ENCODE data around the gene SCIN.

GRCh38 chr7:12570534-12571461 lies at the start of gene SCIN:
- no peak for TF ChIP-seq EZH2phosphoT487 (IDR thresholded peaks at IDR 0.05; ENCODE audit: insufficient read depth, low read depth)
- TF ChIP-seq EZH2 (IDR thresholded peaks at IDR 0.05; ENCODE audit: insufficient read depth, poor library complexity, severe bottlenecking): no peak
